ENCODE data around the gene WNT7B.

The WNT7B gene

DNA sequence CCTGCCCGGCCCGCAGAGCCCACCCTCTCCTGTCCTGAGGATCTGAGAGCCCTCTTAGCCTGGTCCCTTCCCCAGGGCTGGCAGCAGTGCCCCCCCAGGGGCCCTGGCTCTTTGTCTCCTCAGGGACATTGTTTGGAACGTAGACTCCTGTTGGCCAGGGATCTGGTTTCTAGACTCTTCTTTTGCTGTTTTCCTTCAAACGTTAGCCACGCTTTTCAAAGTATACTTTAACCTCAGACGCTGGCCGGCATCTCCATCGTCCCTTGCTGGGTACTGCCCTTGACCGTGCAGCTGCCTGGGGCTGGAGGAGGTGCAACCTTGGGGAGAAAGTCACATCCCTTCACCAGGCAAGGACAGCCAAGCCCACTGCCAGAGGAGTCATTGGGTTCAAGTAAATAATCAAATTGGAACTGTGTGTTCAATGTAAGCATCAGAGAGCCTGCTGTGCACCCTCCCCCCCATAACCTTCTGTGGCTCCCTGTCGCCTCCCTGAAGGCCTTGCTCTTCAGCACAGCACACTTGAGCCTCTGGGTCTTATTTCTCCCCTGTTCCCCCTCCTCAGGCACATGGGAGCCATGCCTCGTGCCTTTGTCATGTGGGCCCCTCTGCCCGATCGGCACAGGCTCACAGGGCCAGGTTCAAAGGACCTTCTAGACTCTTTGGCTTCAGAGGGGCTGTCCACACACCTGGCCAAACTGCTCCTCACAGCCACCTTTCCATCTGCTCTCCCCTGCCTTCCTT, 21.8 kb upstream of the WNT7B start:
- no peak overlapping the region for H3K4me3 ChIP-seq (ENCODE audit: low read depth, low read length)
- TF ChIP-seq, protein P1, sequence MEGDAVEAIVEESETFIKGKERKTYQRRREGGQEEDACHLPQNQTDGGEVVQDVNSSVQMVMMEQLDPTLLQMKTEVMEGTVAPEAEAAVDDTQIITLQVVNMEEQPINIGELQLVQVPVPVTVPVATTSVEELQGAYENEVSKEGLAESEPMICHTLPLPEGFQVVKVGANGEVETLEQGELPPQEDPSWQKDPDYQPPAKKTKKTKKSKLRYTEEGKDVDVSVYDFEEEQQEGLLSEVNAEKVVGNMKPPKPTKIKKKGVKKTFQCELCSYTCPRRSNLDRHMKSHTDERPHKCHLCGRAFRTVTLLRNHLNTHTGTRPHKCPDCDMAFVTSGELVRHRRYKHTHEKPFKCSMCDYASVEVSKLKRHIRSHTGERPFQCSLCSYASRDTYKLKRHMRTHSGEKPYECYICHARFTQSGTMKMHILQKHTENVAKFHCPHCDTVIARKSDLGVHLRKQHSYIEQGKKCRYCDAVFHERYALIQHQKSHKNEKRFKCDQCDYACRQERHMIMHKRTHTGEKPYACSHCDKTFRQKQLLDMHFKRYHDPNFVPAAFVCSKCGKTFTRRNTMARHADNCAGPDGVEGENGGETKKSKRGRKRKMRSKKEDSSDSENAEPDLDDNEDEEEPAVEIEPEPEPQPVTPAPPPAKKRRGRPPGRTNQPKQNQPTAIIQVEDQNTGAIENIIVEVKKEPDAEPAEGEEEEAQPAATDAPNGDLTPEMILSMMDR (IDR thresholded peaks at IDR 0.05; ENCODE audit: borderline replicate concordance, insufficient read depth, low read depth, low read length) = no peak

DNA sequence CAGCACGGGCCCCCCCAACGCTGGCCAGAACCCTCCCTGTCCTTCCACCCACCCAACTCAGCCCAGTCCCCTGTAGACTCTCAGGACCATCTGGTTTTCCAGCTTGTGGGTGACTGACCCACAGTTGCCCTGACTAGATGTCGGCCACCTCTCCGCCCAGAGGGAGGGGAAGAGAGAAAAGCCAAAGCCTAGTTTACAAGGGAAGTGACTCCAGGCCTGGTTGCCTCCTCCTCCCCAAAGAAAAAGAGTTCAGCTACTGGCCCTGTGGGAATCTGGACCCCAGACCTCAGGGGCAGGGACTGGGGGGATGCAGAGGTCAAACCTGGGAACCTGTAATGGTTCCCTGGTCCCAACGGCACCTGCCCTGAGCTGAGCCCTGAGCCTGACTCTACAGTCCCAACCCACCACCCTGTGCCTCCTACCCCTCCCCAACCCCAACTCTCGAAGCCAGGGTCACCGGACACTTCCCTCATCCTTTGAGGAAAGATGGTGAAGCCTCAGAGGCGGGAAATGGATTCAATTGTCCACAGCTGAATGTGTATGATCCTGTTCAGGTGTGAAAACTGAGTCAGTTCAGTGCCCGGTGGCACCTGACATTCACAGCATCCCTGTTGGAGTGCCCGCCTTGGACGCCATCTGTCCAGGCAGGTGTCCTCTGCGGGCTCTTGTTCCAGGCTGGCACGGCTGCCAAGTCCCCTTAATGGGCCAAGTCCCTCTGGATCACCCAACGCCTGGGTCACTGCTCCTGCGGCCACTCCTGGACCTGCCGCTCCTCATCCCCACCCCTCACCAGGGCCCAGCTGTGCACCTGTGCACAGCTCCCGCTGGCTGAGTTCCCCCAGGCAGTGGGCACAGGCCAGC, 21.0 kb upstream of the WNT7B start:
- TF ChIP-seq, protein P1 (IDR thresholded peaks at IDR 0.05; ENCODE audit: borderline replicate concordance, insufficient read depth, low read depth, low read length) = no peak
- H3K4me3 ChIP-seq (ENCODE audit: low read depth, low read length) = no peak overlapping the region

DNA sequence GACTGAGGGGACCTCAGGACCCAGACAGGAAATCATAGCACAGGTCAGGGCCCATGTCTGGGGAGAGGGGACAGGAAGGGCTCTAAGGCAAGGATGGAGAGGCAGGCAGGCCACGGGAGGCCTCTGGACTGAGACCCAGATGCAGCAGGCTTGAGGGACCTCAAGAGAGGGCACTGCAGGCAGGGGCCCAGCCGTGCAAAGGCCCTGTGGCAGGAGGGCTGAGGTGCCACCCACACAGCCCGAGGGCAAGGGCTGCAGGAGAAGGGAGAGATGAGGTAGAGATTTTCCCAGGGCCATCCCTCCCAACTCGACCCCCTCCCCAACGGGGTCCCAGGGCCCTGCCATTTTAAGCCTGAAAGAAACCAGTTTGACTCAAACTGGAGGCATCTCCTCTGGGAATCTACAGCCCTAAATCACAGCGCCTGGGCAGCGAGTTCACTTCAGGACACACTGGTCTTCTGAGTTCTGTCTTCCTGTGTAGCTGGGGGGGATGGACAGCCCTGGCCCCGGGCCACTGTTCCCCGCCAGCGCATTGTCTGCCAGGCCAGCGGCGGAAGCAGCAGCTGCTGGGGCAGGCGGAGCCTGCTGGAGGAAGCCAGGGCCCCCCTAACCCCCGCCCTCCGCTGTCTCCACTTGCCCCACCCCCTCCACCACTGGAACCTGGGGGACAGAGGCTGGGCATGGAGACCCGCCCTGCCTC, 20.3 kb upstream of the WNT7B start:
- TF ChIP-seq, protein P1 (IDR thresholded peaks at IDR 0.05; ENCODE audit: borderline replicate concordance, insufficient read depth, low read depth, low read length) = no peak
- H3K4me3 ChIP-seq (ENCODE audit: low read depth, low read length) = no peak overlapping the region

DNA sequence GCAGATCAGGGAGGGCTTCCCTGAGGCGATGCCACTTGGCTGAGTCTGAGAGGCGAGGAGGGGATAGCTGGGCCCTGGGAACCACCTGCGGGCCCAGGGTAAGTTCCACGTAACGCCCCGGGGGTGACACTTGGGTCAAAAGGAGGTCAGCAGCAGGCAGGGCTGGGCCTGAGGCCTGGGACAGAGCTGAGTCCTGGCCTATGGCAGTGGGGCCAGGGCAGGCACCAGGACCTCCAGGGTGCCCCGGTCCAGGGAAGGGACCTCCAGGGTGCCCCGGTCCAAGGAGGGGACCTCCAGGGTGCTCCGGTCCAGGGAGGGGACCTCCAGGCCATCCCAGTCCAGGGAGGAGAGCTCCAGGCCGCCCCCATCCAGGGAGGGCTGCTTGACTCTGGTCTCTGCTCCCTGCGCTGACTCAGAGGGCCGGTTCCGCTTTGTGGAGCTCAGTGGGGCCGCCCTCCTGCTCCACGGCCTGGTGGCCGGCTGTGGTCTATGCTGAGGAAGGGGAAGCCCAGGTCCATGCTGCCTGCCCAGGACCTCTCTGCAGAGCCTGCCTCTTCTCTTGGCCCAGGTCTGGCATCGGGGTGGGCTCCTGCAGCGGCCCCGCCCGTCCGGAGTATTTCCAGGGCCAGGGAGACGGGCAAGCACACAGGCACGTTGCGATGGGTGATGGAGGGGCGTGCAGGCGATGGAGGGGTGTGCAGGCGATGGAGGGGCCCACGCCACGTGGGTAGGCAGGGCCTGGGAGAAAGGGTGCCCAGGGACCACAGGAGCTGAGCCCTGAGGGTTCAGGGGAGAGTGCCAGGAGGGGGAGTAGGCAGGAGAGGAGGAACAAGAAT, 19.5 kb upstream of the WNT7B start:
- TF ChIP-seq, protein P1 (IDR thresholded peaks at IDR 0.05; ENCODE audit: borderline replicate concordance, insufficient read depth, low read depth, low read length) = no peak
- H3K4me3 ChIP-seq (ENCODE audit: low read depth, low read length) = no peak overlapping the region

DNA sequence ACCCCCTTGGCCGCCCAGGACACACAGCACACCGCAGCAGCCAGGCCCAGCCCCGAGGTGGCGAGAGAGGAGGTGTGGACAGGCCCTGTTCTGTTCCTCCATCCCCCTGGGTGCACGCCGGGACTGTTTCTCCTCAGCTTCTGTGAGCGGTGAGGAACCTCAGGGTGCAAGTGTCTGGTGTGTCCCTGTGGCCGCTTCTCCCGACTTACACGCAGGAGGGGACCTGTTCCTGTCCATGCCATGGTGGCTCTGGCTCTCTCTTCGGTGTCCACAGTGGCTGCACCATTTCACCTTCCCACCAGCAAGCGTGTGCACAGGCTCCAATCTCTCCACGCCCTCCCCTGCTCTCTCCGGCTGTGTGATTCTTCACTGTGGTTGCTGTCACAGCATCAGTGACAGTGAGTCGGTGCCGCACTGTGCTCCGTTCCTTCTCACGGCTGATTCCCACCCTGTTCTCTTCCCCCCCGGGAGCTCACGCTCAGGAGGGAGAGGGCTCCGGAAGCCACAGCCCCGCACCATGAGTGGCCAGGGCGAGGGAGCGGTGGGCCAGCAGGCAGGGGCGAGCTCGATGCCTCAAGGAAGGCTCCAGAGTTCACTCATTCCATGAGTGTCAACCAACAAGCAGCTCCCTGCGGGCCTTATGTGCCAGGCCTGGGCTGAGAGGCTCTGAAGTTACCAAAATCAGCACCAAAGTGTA, 18.6 kb upstream of the WNT7B start:
- no peak overlapping the region for H3K4me3 ChIP-seq (ENCODE audit: low read depth, low read length)
- TF ChIP-seq, protein P1 (IDR thresholded peaks at IDR 0.05; ENCODE audit: borderline replicate concordance, insufficient read depth, low read depth, low read length) = no peak
